IPS-NIHi11 (cell line): Measurements from ENCODE around the gene KMT2A.
A peak's percentile ranks its signal among the peaks of the same experiment; 100 is the strongest.
"Not testable (repeated sequence)": the region's sequence is repeated elsewhere in the genome, so short reads cannot be mapped to it uniquely, and the experiment has no call there.

Experiments
- DNase-seq: peaks from one replicate; pipeline ENCODE4 v3.0.0; 2012; ENCODE audit warnings: mixed read lengths, low spot score

The KMT2A gene

DNA sequence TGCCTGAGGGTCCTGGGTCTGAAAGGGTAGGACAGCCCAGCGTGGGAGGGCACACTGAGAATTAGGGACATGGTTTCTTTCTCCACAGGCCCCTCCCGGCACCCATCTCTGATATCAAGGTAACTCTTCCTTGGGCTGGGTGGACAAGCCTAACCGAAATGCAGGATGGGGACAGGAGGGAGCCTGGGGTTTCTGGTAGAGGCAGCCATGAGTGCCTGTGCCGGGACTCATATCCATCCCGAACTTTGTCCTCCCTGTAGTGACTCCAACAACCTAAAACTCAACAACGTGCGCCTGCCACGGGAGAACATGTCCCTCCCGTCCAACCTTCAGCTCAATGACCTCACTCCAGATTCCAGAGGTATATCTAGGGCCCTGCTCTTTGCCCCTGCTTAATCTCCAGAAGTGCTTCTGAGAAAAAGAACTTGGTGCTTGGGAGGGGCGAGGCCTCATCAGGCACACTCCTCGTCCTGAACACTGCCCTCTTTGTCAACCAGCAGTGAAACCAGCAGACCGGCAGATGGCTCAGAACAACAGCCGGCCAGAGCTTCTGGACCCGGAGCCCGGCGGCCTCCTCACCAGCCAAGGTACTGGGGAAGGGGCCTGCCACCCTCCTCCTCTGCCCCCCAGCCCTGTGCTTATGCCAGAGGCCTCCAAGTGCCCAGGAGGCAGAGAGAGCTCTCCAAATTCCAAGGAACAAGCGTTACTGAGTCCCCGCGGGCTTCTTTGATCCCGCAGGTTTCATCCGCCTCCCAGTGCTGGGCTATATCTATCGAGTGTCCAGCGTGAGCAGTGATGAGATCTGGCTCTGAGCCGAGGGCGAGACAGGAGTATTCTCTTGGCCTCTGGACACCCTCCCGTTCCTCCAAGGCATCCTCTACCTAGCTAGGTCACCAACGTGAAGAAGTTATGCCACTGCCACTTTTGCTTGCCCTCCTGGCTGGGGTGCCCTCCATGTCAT is 97.8 kb downstream of the KMT2A start:
- no peak for DNase-seq

DNA sequence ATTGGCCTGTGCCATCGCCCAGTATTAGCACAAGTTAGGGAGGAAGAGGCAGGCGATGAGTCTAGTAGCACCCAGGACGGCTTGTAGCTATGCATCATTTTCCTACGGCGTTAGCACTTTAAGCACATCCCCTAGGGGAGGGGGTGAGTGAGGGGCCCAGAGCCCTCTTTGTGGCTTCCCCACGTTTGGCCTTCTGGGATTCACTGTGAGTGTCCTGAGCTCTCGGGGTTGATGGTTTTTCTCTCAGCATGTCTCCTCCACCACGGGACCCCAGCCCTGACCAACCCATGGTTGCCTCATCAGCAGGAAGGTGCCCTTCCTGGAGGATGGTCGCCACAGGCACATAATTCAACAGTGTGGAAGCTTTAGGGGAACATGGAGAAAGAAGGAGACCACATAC is 99.0 kb downstream of the KMT2A start:
- no peak for DNase-seq

DNA sequence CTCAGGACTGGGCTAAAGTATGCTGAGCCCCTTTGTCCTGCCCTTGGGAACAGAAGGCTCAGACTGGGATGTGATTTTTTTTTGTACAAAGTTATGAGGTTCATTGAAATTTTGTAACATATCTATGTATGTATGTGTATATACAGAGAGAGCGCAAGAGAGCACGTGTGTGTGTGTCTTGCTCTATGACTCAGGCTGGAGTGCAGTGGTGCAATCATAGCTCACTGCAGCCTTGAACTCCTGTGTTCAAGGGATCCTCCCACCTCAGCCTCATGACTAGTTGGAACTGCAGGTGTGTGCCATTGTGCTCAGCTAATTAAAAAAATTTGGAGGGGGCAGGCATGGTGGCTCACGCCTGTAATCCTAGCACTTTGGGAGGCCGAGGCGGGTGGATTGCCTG is 100.4 kb downstream of the KMT2A start:
- no peak for DNase-seq

DNA sequence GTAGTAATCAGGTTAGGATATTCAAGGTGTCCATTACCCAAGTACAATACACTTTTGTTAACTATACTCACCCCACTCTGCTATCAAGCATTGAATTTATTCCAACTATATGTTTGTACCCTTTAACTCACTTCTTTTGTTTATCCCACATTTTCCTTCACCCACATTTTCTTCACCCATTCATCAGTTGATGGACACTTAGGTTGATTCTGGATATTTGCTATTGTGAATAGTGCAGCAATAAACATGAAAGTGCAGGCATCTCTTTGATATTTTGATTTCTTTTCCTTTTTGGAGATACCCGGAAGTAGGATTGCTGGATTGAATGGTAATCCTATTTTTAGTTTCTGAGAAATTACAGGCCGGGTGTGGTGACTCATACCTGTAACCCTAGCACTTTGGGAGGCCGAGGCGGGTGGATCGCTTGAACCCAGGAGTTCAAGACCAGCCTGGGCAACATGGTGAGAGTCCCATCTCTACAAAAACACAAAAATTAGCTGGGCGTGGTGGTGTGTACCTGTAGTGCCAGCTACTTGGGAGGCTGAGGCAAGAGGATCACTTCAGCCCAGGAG is 101.2 kb downstream of the KMT2A start:
- DNase-seq = no peak

DNA sequence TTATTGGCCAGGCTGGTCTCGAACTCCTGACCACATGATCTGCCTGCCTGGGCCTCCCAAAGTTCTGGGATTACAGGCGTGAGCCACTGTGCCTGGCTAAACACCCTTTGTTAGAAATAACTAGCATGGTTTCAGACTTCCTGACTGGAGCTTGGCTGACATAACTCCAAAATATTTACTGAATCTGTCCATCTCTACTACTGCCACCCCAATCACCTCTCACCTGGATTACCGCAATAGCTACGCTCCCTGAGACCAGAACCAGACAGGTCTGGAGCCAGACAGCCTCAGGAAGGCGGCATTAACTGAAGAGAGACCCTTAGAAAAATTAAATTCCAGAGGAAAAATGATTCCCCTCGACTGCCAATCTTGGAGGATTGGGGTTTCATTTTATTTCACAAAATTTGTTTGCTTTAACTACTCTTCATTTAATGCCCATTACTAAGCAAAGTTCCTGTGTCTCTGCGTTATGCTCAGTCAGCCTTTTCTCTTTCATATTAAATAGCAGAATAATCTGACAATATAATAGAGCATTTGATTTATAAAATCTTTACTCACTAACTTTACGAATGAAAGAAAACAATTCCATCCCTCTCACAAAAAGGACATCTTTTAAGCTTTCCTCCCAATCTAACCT is 107.8 kb downstream of the KMT2A start:
- no peak for DNase-seq

DNA sequence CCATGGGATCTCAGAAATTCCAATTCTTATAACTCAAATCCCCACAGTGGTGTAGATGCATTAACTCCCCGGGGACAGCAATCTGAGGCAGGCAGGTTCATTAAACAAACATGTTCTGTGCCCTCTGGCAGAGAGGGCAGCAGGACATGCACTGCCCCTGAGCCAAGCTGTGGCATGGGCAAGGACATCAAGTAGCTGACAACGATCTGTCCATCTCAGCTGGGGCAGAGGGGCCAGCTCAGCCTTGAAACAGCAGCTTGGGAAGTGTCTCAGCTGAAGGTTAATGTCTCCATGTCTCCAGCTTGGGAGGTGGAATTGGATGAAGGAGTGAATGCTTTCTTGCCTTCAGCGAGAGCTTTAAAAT is 108.3 kb downstream of the KMT2A start:
- no peak for DNase-seq

DNA sequence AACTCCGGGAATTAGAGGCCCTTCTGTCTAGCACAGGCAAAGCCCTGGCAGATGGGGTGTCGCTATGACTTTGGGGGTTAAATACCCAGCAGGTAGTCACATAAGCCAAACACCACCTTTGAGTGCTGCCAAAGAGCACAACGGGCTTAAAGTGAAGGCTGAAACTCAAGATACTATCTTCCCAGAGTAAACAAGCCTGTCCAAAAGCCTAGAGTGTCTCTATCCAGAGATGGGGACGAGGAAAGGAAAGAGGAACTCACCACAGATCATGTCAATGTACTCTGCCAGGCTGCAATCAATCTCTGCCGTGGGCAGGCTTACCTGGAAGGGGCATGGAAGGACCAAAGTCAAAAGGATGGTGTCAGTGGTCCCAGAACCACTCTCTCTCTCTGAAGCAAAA is 109.2 kb downstream of the KMT2A start:
- no peak for DNase-seq

DNA sequence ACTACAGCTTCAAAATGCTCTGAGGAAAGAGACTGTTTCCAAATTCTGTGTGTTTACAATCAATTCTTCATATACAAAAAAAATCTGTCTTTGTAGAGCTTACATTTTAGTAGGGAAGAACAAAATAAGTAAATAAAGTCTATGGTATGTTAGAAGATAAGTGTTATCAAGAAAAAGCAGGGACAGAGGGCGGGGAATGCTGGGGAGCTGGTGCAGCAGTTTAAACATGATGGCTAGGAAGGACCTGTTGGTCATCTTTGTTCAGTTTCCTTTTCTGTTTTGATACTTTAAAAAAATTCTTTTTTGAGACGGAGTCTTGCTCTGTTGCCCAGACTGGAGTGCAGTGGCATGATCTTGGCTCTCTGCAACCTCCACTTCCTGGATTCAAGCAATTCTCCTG is 110.8 kb downstream of the KMT2A start:
- DNase-seq = no peak

DNA sequence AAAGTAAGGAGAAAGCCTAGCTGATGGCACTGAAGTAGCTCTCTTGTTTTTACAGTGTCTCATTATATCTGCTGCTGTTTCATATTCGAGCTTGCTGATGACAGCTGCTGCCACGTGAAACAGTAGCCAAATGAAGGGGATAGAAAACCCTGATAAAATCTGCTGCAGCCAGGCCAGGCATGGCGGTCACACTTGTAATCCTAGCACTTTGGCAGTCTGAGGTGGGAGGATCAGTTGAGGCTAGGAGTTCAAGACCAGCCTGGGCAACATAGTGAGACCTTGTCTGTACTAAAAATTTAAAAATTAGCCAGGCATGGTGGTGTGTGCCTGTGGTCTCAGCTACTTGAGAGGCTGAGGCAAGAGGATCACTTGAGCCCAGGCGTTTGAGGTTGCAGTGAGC is 116.0 kb downstream of the KMT2A start:
- DNase-seq = no peak

DNA sequence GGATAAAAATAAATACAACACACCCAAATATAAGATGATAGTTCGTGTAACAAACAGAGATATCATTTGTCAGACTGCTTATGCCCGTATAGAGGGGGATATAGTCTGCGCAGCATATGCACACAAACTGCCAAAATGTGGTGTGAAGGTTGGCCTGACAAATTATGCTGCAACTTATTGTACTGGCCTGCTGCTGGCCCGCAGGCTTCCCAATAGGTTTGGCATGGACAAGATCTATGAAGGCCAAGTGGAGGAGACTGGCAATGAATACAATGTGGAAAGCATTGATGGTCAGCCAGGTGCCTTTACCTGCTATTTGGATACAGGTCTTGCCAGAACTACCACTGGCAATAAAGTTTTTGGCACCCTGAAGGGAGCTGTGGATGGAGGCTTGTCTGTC is 124.5 kb downstream of the KMT2A start:
- DNase-seq = no peak

DNA sequence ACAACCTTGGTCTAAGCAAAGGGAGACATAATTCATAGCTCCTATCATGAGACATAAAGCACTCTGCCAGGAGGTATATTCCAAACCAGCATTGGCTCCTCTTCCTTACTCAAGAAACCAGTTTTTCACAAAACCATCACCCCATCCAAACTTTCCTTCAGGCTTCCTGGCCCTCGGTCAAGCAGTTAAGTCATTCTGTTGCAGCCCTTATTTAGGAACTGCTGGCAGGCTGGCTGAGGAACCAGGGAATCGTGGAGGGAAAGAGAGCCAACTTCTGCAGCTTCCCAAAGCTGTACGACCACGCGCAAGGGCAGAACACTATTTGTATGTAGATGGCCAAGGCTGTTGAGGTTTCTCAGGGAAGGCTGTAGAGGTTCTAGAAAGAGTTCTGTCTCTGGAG is 128.8 kb downstream of the KMT2A start:
- DNase-seq = no peak

DNA sequence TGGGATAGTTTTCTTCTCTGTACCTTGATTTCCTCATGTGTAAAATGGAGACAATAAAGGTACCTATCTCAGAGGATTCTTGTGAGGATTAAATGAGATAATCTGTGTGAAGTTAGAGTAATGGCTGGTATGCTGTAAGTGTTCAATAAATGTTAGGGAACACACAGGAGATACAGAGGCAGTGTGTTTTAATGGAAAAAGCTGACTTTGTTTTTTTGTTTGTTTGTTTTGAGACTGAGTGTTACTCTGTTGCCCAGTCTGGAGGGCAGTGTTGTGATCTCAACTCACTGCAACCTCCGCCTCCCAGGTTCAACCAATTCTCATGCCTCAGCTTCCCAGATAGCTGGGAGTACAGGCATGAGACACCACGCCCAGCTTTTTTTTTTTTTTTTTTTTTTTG is 133.4 kb downstream of the KMT2A start:
- DNase-seq = no peak

DNA sequence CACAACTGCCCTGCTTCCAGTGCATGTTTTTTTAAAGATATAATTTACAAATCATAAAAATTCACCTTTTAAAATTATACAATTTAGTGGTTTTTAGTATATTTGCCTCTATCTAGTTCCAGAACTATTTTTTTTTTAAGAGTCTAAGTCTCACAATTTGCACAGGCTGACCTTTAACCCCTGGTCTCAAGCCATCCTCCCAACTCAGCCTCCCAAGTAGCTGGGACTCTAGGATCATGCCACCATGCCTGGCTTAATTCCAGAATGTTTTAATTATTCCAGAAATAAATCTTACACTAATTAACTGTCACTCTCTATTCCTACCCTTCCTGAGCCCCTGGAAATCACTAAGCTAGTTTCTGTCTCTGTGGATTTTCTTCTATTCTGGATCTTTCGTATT is 134.5 kb downstream of the KMT2A start:
- DNase-seq = no peak

DNA sequence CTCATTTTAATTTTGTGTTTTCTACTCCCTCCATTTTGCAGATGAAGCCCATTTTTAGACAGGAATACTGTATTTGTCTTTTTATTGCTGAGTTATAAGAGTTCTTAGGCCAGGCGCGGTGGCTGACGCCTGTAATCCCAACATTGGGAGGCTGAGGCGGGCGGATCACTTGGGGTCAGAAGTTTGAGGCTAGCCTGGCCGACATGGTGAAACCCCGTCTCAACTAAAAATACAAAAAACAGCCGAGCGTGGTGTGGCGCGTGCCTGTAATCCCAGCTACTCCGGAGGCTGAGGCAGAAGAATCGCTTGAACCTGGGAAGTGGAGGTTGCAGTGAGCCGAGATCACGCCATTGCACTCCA is 135.4 kb downstream of the KMT2A start:
- DNase-seq = not testable (repeated sequence)

DNA sequence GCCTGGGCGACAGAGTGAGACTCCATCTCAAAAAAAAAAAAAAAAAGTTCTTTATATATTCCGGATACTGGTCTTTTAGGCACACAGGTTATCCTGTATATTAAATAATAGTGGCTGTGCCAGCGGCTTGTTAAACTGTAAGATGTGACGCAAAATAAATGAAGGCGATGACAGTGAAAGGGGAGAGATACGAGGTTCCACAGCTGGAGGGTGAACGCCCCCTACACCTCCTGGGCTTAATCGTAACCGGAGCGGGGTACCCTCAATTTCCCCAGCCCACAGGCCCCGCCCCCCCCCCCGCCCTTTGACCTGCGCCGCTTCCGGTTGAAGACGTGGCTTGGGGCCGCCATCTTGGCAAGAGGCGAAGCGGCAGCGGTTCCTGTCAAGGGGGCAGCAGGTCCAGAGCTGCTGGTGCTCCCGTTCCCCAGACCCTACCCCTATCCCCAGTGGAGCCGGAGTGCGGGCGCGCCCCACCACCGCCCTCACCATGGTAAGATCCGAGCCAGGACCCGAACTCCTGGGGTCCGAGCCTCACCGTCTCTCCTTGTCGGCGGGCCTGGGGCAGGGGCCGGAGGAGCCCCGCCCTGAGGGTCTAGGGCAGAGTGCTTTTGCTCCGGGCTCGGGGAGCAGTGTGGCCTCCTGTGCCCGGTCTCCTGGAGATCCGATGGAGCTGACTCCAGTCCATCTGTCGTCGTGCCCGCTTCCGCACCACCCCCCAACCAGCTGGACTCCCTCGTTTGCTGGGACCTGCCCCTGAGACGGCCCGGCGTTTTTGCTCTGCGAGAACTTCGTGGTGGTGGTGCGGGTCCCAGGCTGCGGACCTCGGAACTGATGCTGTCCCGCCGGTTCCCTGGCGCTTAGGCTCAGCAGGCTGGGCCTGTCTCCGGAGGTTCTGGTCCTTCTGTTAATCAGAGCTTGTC is 136.0 kb downstream of the KMT2A start, which contains the start of gene ARCN1:
ARCN1 (plus strand) TSS at position 349 of the 920 bp plus-strand sequence; CDS start at position 488, 139 bp downstream.
- peak; percentile 91 for DNase-seq

DNA sequence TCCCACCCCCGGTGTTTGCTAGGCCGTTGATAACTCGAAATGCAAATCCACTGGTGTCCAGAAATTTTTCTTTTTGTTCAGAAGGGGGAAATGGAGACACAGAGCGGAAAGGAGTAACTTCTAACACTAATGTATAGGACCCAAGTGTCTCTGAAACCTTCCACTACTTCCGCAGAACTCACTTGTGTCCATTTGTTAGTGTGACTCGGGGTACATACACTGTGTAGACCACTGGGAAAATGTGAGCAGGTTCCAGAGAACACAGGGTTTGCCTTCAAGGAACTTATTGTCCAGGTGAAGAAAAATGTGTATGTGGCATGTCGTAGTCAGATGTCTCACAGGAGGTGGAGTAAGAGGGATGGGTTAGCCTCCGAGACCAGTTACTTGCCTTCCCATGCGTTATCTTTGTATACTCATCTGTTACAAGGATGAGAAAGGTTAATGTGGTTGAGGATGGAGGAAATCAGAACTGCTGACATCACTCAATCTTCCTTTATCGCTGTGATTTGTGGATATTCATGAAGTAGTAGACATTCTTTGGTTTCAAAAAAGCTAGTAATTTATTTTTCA is 136.8 kb downstream of the KMT2A start:
- DNase-seq = peak; percentile 22

DNA sequence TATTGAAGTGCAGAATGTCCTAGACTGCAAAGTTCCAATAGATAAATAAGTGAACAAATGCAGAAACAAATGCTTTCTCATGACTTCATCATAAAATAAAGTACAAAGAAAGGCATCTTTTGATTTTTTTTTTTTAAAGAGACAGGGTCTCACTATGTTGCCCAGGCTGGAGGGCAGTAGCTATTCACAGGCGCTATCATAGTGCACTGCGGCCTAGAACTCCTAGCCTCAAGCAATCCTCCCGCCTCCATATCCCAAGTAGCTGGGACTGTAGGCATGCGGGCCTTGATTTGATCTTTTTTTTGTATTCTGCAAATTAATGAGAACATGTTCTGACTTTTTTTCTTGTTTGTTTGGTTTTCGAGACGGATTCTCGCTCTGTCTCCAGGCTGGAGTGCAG is 138.3 kb downstream of the KMT2A start:
- no peak for DNase-seq
